GM10266 (cell line): ENCODE results near the gene F7.

Experiments
- DNase-seq: peaks from one replicate; pipeline ENCODE4 v3.0.0; 2012; ENCODE audit errors: extremely low spot score
- TF ChIP-seq, protein P1 (sequence below): IDR thresholded peaks from 2 replicates; pipeline ENCODE4 v1.5.1; 2012; ENCODE audit warnings: mild to moderate bottlenecking, low read depth; ENCODE audit not compliant: control insufficient read depth, insufficient read depth; ENCODE audit errors: missing control alignments

F7 gene

DNA sequence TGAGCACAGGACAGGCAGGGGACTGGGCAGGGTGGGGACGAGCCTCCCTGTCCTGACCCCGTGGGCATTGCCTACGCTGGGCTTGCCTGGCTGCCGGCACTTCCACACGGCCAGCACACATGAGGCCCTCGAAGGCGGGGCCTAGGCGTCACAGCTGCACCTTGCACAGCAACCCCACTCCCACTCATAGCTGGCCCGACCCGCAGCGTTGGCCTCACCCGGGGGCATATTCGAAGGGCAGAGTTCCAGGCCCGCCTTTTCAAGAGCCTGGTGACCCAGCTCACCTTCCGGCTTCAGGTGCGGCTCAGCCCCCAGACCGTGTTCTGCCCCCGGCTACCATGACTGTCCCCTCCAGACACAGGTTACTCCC lies 36.0 kb downstream of the F7 start:
- TF ChIP-seq, protein P1, sequence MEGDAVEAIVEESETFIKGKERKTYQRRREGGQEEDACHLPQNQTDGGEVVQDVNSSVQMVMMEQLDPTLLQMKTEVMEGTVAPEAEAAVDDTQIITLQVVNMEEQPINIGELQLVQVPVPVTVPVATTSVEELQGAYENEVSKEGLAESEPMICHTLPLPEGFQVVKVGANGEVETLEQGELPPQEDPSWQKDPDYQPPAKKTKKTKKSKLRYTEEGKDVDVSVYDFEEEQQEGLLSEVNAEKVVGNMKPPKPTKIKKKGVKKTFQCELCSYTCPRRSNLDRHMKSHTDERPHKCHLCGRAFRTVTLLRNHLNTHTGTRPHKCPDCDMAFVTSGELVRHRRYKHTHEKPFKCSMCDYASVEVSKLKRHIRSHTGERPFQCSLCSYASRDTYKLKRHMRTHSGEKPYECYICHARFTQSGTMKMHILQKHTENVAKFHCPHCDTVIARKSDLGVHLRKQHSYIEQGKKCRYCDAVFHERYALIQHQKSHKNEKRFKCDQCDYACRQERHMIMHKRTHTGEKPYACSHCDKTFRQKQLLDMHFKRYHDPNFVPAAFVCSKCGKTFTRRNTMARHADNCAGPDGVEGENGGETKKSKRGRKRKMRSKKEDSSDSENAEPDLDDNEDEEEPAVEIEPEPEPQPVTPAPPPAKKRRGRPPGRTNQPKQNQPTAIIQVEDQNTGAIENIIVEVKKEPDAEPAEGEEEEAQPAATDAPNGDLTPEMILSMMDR, result no peak
- DNase-seq, result no peak

DNA sequence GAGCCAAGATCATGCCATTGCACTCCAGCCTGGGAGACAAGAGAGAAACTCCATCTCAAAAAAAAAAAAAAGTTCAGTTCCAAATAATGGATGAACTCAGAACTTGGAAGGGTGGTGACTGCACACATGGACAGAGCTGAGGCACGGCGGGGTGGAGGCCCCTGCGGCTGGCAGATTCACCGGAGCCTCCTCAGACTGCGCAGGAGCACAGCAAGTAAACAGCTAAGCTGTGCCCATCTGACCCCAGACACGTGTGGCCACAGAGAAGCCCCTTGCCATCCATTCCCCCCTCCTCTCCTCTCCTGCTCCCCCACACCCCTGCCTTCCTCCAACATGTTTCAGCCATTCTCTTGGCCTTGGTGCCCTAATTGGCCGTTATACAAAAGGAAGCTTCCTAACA lies 37.3 kb downstream of the F7 start:
- no peak for DNase-seq
- TF ChIP-seq, protein P1, result no peak

DNA sequence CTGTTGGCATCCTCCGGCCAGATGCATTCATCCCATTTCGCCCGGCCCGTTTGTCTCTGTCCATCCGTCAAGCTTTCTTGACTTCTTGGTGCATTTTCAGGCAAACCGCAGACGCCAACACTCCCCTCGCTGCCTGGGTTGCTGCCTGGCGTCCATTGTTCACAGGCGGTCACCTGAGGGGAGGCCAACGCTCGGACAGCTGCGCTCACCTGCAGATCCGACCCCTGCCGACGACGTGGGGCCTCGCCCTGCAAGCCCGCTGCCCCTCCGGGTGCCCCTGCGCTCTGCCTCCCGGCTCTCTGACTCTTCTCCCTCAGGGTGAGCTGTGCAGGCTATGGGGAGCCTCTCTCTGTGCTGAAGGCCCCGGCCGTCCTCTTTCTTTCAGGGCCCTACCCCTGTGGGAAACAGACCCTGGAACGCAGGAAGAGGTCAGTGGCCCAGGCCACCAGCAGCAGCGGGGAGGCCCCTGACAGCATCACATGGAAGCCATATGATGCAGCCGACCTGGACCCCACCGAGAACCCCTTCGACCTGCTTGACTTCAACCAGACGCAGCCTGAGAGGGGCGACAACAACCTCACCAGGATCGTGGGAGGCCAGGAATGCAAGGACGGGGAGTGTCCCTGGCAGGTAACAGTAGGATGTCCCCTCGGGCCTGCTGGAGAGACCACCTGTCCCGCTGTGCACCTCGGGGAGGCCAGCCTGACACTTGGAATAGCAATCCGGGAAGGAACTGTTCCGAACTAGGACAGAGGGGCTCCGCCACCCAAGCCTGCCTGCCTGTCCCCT lies 38.1 kb downstream of the F7 start:
- DNase-seq, result no peak
- TF ChIP-seq, protein P1, result no peak

DNA sequence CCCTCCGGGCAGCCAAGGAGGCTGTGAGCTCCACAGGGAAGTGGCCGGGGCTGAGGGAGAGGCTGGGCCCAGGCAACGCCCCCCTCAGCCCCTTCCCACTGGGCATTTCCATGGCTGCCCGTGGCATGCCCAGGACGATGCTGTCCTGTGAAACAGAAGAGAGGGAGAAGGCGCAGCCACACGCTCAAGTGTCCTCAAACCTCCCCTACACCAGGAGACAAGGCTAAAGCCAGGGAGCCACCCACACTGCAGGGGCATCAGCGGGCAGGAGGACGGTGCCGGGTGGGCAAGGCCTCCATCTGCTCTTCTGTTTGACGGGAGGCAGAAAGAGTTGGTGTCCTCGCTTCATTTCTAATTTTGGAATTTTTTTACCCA lies 38.7 kb downstream of the F7 start:
- TF ChIP-seq, protein P1, result no peak
- DNase-seq, result no peak

DNA sequence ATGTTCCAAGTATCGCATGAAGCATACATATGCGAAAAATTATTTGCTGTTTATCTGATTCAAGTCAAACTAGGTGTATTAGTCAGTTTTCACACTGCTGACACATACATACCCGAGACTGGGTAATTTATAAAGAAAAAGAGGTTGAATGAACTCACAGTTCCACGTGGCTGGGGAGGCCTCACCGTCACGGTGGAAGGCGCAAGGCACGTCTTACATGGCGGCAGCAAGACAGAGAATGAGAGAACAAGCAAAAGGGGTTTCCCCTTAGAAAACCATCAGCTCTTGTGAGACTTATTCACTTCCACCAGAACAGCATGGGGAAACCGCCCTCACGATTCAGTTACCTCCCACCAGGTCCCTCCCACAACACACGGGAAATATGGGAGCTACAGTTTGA lies 39.9 kb downstream of the F7 start:
- TF ChIP-seq, protein P1, result no peak
- DNase-seq, result no peak

DNA sequence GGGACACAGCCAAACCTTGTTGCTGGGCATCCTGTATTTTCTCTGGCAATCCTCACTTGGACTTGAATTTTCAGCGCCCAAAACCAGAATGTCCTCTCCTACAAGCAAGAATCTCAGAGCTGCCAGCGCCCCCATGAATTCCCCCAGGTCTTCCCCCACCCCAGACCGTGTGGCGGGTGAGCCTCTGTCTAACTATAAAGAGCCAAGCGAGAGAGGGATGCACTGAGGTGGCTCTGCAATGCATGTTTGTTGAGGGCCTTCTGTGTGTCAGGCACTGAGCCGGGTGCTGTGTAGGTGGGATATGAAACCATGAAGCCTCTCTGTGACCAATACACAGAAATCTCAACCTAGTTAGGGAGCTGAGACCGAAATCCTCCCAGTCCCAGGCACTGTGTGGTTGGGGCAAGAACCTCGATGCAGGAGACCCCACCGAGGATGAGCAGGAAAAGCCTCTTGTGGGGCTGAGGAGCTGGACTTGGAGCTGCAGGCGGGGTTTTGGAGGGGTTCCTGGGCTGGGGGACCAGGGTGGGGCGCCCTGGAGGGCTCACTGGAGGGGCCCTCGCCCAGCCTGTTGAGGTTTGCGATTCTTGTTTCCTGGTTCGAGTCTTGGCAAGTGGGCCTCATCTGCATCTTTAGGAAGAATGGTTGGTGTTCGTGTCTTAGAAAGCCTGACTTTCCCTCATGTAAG lies 40.5 kb downstream of the F7 start:
- TF ChIP-seq, protein P1, result no peak
- no peak for DNase-seq

DNA sequence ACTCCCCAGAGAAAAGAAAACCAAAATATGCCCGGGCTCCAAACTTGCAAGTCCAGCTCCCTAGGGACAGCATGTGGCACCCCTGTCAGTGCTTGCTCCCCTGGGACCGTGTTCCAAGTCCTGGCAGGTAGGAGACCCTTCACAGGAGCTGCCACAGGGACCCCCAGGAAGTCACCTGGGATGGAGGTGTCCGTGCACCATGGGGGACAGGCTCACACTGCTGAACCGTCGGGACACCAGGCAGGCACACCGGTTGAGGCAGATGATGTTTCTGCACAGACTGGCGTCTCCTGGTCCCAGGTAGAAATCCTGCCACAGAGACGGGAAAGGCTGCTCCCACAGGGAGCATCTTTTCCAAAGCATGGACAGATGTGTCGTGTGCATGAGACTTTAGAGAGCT lies 41.2 kb downstream of the F7 start:
- TF ChIP-seq, protein P1, result no peak

More for the DNA sequence above, 41.2 kb downstream of the F7 start:
- no peak for DNase-seq
